IMR-90 (cell line): ENCODE results near the gene PTPN13.

ENCODE experiments used
- MAZ ChIP-seq: IDR thresholded peaks from 2 replicates; pipeline ENCODE4 v1.6.1; 2012; ENCODE audit warnings: low read depth, mild to moderate bottlenecking, low read length, improper control_type of control experiment, moderate library complexity, borderline replicate concordance
- TF ChIP-seq, protein P1 (sequence below): conservative IDR thresholded peaks from 2 replicates; pipeline ENCODE4 v1.5.1; 2012; ENCODE audit warnings: mild to moderate bottlenecking, low read depth, low read length, improper control_type of control experiment

DNA sequence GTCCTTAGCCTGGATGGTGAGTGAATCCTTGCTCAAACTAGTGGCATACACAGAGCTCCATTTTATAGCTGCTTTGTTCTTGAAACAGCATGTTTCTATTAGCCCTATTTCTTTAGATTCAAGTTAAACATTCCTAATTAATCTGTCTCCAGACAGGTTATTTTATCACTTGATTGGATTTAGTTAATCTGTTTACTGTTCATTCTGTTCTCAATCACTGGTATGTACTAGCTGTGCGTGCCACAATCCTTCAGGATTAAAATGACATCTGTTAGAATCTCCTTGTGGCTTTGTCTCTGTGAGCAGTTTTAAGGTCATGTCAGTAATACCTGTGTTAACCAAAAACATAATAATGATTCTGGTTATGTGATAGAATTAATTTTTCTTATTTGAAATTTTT, 36.5 kb downstream of the PTPN13 start:
- TF ChIP-seq, protein P1, sequence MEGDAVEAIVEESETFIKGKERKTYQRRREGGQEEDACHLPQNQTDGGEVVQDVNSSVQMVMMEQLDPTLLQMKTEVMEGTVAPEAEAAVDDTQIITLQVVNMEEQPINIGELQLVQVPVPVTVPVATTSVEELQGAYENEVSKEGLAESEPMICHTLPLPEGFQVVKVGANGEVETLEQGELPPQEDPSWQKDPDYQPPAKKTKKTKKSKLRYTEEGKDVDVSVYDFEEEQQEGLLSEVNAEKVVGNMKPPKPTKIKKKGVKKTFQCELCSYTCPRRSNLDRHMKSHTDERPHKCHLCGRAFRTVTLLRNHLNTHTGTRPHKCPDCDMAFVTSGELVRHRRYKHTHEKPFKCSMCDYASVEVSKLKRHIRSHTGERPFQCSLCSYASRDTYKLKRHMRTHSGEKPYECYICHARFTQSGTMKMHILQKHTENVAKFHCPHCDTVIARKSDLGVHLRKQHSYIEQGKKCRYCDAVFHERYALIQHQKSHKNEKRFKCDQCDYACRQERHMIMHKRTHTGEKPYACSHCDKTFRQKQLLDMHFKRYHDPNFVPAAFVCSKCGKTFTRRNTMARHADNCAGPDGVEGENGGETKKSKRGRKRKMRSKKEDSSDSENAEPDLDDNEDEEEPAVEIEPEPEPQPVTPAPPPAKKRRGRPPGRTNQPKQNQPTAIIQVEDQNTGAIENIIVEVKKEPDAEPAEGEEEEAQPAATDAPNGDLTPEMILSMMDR: no peak
- no peak for TF ChIP-seq MAZ
